Keratinocyte (primary cell): ENCODE results near the gene TMEM132D. TPM values are rescaled to one million over a fixed set of nuclear protein-coding genes. Genes with fewer than 3 reads are reported as not detected.

ENCODE experiments used
- DNase-seq: peaks from one replicate; pipeline ENCODE4 v3.0.0-alpha.2; 2011; ENCODE audit warnings: low read depth, missing footprints, low spot score
- FAIRE-seq: peaks from 2 replicates; lab custom pipeline; 2011; peaks lifted over from hg19 to GRCh38; lab: Jason Lieb, UNC
- H2AFZ ChIP-seq: 2 replicates; pipeline ENCODE4 v1.6.0; 2012; ENCODE audit warnings: low read length, control low read depth, inconsistent platforms; ENCODE audit not compliant: control insufficient read depth
- H3K27ac ChIP-seq: 2 replicates; pipeline ENCODE4 v1.5.1; 2011; ENCODE audit warnings: low read length; ENCODE audit not compliant: control insufficient read depth, insufficient read depth
- H3K27me3 ChIP-seq: 3 replicates; pipeline ENCODE4 v1.6.0; 2011; ENCODE audit warnings: low read length; ENCODE audit not compliant: control insufficient read depth, insufficient read depth; ENCODE audit errors: extremely low read depth
- H3K36me3 ChIP-seq, 2 experiments: 2 replicates in 1 of 2; 3 replicates in 1 of 2; pipeline ENCODE4 v1.5.1; 2011; ENCODE audit warnings: low read length in 2 of 2, mild to moderate bottlenecking in 1 of 2; ENCODE audit not compliant: control insufficient read depth in 2 of 2, insufficient read depth in 2 of 2; ENCODE audit errors: extremely low read depth in 1 of 2
- H3K4me1 ChIP-seq: 3 replicates; pipeline ENCODE4 v1.5.1; 2011; ENCODE audit warnings: low read length; ENCODE audit not compliant: control insufficient read depth, insufficient read depth; ENCODE audit errors: extremely low read depth
- H3K4me2 ChIP-seq: 3 replicates; pipeline ENCODE4 v1.6.0; 2011; ENCODE audit warnings: low read depth, low read length; ENCODE audit not compliant: control insufficient read depth, insufficient read depth; ENCODE audit errors: extremely low read depth
- H3K4me3 ChIP-seq, 3 experiments: fragments of 200-600 bp in 1 of 3; sonication (generic) in 1 of 3; 2 replicates in 2 of 3; 3 replicates in 1 of 3; pipeline ENCODE4 v1.5.1; 2011 to 2016; ENCODE audit warnings: low read length in 3 of 3, mild to moderate bottlenecking in 3 of 3, control low read depth in 2 of 3, inconsistent platforms in 1 of 3, low read depth in 1 of 3, mixed read lengths in 1 of 3, mixed run types in 1 of 3, moderate library complexity in 1 of 3; ENCODE audit not compliant: control insufficient read depth in 2 of 3, insufficient read depth in 2 of 3; ENCODE audit errors: extremely low read depth in 1 of 3
- H3K79me2 ChIP-seq: 2 replicates; pipeline ENCODE4 v1.6.0; 2012; ENCODE audit warnings: low read length; ENCODE audit not compliant: control insufficient read depth, insufficient read depth
- H3K9ac ChIP-seq: 3 replicates; pipeline ENCODE4 v1.6.0; 2011; ENCODE audit warnings: low read length; ENCODE audit not compliant: control insufficient read depth, insufficient read depth; ENCODE audit errors: extremely low read depth
- H3K9me1 ChIP-seq: 3 replicates; pipeline ENCODE4 v1.6.0; 2011; ENCODE audit warnings: low read length; ENCODE audit not compliant: control insufficient read depth, insufficient read depth; ENCODE audit errors: extremely low read depth
- H3K9me3 ChIP-seq: 2 replicates; pipeline ENCODE4 v1.5.1; 2012; ENCODE audit warnings: low read depth, low read length; ENCODE audit not compliant: control insufficient read depth
- H4K20me1 ChIP-seq: 3 replicates; pipeline ENCODE4 v1.6.0; 2011; ENCODE audit warnings: low read length; ENCODE audit not compliant: control insufficient read depth, insufficient read depth; ENCODE audit errors: extremely low read depth
- EZH2 ChIP-seq: IDR thresholded peaks from one replicate; pipeline ENCODE4 v1.6.1; 2012; ENCODE audit warnings: inconsistent platforms, mild to moderate bottlenecking, low read length, moderate library complexity
- dilution Hi-C: fragments of 300-500 bp; cut with MboI; formaldehyde crosslinking; loops from one replicate; pipeline ENCODE4 v1.7.0; 2020; ENCODE audit warnings: low sequenced_read_pairs; ENCODE audit not compliant: extremely low pct_ligation_motif_present
- polyA plus RNA-seq, 5 experiments: library from polyadenylated mRNA; depleted of rRNA in 3 of 5; stranded (reverse) in 3 of 5; stranded (forward) in 1 of 5; unstranded in 1 of 5; fragments of >200 nt; gene quantifications; 1 replicate in 1 of 5; 2 replicates in 3 of 5; 3 replicates in 1 of 5; pipeline versions ENCODE4 v1.2.1 to v1.2.3, GENCODE V29; 2011 to 2012; ENCODE audit warnings: missing spikeins in 2 of 5, low read depth in 1 of 5, low replicate concordance in 1 of 5
- TF ChIP-seq, protein P1 (sequence below), 3 experiments: IDR thresholded peaks in 1 of 3; conservative IDR thresholded peaks in 1 of 3; optimal IDR thresholded peaks in 1 of 3; 2 replicates in 2 of 3; 3 replicates in 1 of 3; pipeline versions ENCODE3 to v1.5.1; 2011; ENCODE audit warnings: low read length in 3 of 3, mild to moderate bottlenecking in 3 of 3, moderate library complexity in 2 of 3, control low read depth in 1 of 3, inconsistent platforms in 1 of 3; ENCODE audit not compliant: insufficient read depth in 2 of 3; ENCODE audit errors: extremely low read depth in 1 of 3

TMEM132D gene
- polyA plus RNA-seq, 1 donor (not counting 4 experiments of a cell fraction or from before 2014, with no cell fraction given), result not detected

DNA sequence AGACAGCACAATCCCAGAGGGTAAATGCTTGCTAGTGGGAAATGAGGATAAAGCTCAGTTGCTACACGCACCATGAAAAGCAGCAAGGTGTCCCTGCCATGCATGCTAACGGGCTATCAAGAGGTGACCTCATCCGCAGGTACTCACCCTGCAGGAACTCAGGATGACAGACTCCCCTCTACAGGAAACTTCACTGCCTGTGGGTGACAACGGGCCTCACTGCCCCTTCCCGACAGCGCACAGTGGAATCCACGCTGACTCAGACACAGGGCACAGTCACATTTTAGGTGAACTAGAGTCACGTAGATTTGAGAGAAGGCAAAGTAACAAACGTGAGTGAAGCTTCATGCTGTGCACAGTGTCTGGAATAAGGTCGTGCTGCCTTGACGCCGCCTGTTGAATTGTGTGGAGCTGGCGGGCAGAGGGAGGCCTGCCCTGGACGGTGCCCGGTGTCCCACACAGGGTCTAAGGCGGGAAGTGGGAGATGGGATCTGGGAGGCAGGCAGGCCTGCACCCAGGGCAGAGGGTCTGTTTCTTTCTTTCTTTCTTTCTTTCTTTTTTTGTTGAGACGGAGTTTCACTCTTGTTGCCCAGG, 331.8 kb downstream of the TMEM132D start:
- Histone ChIP-seq H4K20me1 (no peaks in the 10 kb centered on the region), H2AFZ (no peak overlapping the region), H3K27ac (no peak overlapping the region), H3K9me1 (no peaks in the 10 kb centered on the region), H3K36me3 (no peaks in the 10 kb centered on the region), H3K79me2 (no peaks in the 10 kb centered on the region), H3K27me3 (no peaks in the 10 kb centered on the region), H3K4me1 (no peaks in the 10 kb centered on the region), H3K4me3 (no peak overlapping the region), H3K4me2 (no peak overlapping the region), H3K9me3 (peaks cover 3% of the 10 kb centered on the region), H3K9ac (no peak overlapping the region)
- DNase-seq (no peak), FAIRE-seq (no peak)
- dilution Hi-C loops, result no loop called here
- TF ChIP-seq, protein P1, sequence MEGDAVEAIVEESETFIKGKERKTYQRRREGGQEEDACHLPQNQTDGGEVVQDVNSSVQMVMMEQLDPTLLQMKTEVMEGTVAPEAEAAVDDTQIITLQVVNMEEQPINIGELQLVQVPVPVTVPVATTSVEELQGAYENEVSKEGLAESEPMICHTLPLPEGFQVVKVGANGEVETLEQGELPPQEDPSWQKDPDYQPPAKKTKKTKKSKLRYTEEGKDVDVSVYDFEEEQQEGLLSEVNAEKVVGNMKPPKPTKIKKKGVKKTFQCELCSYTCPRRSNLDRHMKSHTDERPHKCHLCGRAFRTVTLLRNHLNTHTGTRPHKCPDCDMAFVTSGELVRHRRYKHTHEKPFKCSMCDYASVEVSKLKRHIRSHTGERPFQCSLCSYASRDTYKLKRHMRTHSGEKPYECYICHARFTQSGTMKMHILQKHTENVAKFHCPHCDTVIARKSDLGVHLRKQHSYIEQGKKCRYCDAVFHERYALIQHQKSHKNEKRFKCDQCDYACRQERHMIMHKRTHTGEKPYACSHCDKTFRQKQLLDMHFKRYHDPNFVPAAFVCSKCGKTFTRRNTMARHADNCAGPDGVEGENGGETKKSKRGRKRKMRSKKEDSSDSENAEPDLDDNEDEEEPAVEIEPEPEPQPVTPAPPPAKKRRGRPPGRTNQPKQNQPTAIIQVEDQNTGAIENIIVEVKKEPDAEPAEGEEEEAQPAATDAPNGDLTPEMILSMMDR (optimal IDR thresholded peaks at IDR 0.05 in 1 of 3, IDR thresholded peaks at IDR 0.05 in 1 of 3, conservative IDR thresholded peaks at IDR 0.05 in 1 of 3; ENCODE audit: extremely low read depth in 1 of 3, insufficient read depth in 2 of 3, low read length in 3 of 3), result no peak
- TF ChIP-seq EZH2, result no peak

DNA sequence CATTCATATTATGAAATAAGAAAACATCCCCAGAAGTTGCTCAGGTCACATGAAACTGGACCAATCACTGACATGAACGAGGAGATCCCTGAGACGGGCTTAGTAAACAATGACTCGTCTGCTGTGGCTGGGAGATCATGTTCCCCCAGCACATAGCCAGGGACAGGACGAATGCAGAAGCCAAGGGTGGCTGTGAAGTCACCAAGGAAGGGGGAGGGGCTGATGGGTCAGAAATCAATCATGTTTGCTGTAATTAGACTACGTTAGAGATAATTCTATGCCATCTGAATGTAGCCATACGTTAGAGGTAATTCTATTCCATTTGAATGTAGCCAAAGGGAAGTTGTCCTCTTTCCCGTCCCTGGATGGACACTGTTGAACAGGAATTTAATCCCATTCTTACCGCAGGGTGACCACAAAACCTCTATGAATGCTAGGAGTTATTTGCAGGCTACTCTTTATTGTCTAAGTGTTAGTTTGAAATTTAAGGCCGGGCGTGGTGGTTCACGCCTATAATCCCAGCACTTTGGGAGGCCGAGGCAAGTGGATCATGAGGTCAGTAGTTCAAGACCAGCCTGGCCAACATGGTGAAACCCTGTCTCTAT, 332.9 kb downstream of the TMEM132D start:
- no peak overlapping the region for H2AFZ ChIP-seq
- TF ChIP-seq EZH2, result no peak
- TF ChIP-seq, protein P1 (optimal IDR thresholded peaks at IDR 0.05 in 1 of 3, IDR thresholded peaks at IDR 0.05 in 1 of 3, conservative IDR thresholded peaks at IDR 0.05 in 1 of 3; ENCODE audit: extremely low read depth in 1 of 3, insufficient read depth in 2 of 3, low read length in 3 of 3), result no peak
- H3K9me1 ChIP-seq, result no peaks in the 10 kb centered on the region
- no peaks in the 10 kb centered on the region for H4K20me1 ChIP-seq
- no peak overlapping the region for H3K9ac ChIP-seq
- dilution Hi-C loops, result no loop called here
- H3K27ac ChIP-seq, result no peak overlapping the region
- no peak overlapping the region for H3K4me3 ChIP-seq
- H3K4me1 ChIP-seq, result no peaks in the 10 kb centered on the region
- H3K79me2 ChIP-seq, result no peaks in the 10 kb centered on the region
- H3K36me3 ChIP-seq, result no peaks in the 10 kb centered on the region
- H3K4me2 ChIP-seq, result no peak overlapping the region
- no peak for FAIRE-seq
- no peaks in the 10 kb centered on the region for H3K27me3 ChIP-seq
- peaks cover 3% of the 10 kb centered on the region for H3K9me3 ChIP-seq
- DNase-seq, result no peak
